GM12878 (cell line): ENCODE data around the gene NEDD8. TPM values are rescaled to one million over a fixed set of nuclear protein-coding genes. Genes with fewer than 3 reads are reported as not detected.
A peak's percentile ranks its signal among the peaks of the same experiment; 100 is the strongest.

Source experiments
- ASH2L ChIP-seq: fragments of 300-600, 200-600 bp; sonication (generic); IDR thresholded peaks from 2 replicates; pipeline ENCODE4 v1.6.1; 2017; ENCODE audit warnings: low read depth, mild to moderate bottlenecking, borderline replicate concordance
- CBX5 ChIP-seq: sonication (generic); IDR thresholded peaks from 2 replicates; pipeline ENCODE4 v1.6.1; 2016; ENCODE audit warnings: low read depth, moderate library complexity, mild to moderate bottlenecking, inconsistent platforms
- CHD4 ChIP-seq: fragments of 200-600 bp; sonication (generic); IDR thresholded peaks from 2 replicates; pipeline ENCODE4 v1.6.1; 2016; ENCODE audit warnings: mild to moderate bottlenecking
- ESRRA ChIP-seq: IDR thresholded peaks from 2 replicates; pipeline ENCODE4 v1.6.1; 2012; ENCODE audit warnings: mild to moderate bottlenecking, low read length, improper control_type of control experiment
- GATAD2B ChIP-seq: fragments of 450-650 bp; conservative IDR thresholded peaks from 2 replicates; pipeline ENCODE4 v1.6.1; 2017; ENCODE audit warnings: low read depth, mild to moderate bottlenecking, moderate library complexity
- HDAC2 ChIP-seq: fragments of 200-600 bp; sonication (generic); IDR thresholded peaks from 2 replicates; pipeline ENCODE4 v1.6.1; 2017
- LARP7 ChIP-seq: fragments of 450-650 bp; IDR thresholded peaks from 2 replicates; pipeline ENCODE4 v1.6.1; 2017; ENCODE audit warnings: mild to moderate bottlenecking
- MYB ChIP-seq: fragments of 150-350 bp; IDR thresholded peaks from 2 replicates; pipeline ENCODE4 v1.6.1; 2014; ENCODE audit warnings: mild to moderate bottlenecking, low read depth, low read length, borderline replicate concordance
- NFXL1 ChIP-seq: fragments of 450-650 bp; IDR thresholded peaks from 2 replicates; pipeline ENCODE4 v1.6.1; 2017; ENCODE audit warnings: antibody characterized with exemption, mild to moderate bottlenecking, borderline replicate concordance
- NFYB ChIP-seq: IDR thresholded peaks from 2 replicates; pipeline ENCODE4 v1.6.1; 2011; ENCODE audit warnings: low read depth, mild to moderate bottlenecking, low read length, improper control_type of control experiment, moderate library complexity; ENCODE audit not compliant: insufficient read depth
- NR2C1 ChIP-seq: fragments of 450-650 bp; IDR thresholded peaks from 2 replicates; pipeline ENCODE4 v1.6.1; 2017; ENCODE audit warnings: antibody characterized with exemption, mild to moderate bottlenecking, moderate library complexity
- NRF1 ChIP-seq: conservative IDR thresholded peaks from 2 replicates; pipeline ENCODE4 v1.6.1; 2011; ENCODE audit warnings: mild to moderate bottlenecking, low read depth, low read length, improper control_type of control experiment
- RCOR1 ChIP-seq: conservative IDR thresholded peaks from 2 replicates; pipeline ENCODE4 v1.6.1; 2012; ENCODE audit warnings: low read depth, low read length, improper control_type of control experiment
- SMARCA5 ChIP-seq: fragments of 450-650 bp; IDR thresholded peaks from 2 replicates; pipeline ENCODE4 v1.6.1; 2017; ENCODE audit warnings: mild to moderate bottlenecking
- STAT1 ChIP-seq: fragments of 450-650 bp; conservative IDR thresholded peaks from 2 replicates; pipeline ENCODE4 v1.6.1; 2014; ENCODE audit warnings: antibody characterized with exemption, mild to moderate bottlenecking
- SUZ12 ChIP-seq: fragments of 200-600 bp; sonication (generic); IDR thresholded peaks from one replicate; pipeline ENCODE4 v1.6.1; 2018; ENCODE audit warnings: antibody characterized with exemption, mild to moderate bottlenecking; ENCODE audit not compliant: unreplicated experiment
- YBX1 ChIP-seq: fragments of 450-650 bp; IDR thresholded peaks from 2 replicates; pipeline ENCODE4 v1.6.1; 2016; ENCODE audit warnings: antibody characterized with exemption
- YY1 ChIP-seq: IDR thresholded peaks from 2 replicates; pipeline ENCODE4 v1.6.1; 2011; ENCODE audit warnings: low read depth, mild to moderate bottlenecking, low read length
- polyA plus RNA-seq, 11 experiments: library from polyadenylated mRNA; depleted of rRNA in 4 of 11; unstranded in 6 of 11; stranded (reverse) in 5 of 11; fragments of >200 nt; fragmentation: Nextera tagmentation in 4 of 11; fragmentation: Illumina TruSeq in 1 of 11; extraction: Ambion mirVana in 4 of 11; extraction: Trizol in 1 of 11; gene quantifications; 1 replicate in 1 of 11; 2 replicates in 10 of 11; pipeline versions ENCODE4 v1.2.1 to v1.2.3, GENCODE V29; 2011 to 2016; ENCODE audit warnings: inconsistent platforms in 2 of 11, missing spikeins in 2 of 11, low read depth in 1 of 11
- total RNA-seq, 4 experiments: library from RNA; depleted of rRNA in 3 of 4; stranded (reverse); fragments of >200 nt in 3 of 4; fragmentation: Illumina TruSeq in 1 of 4; extraction: Trizol in 1 of 4; gene quantifications; 2 replicates each; pipeline versions ENCODE4 v1.2.1 to v1.2.3, GENCODE V29; 2013 to 2021
- TF ChIP-seq, protein P1 (sequence below): fragments of 450-650 bp; formaldehyde crosslinking; IDR thresholded peaks from 2 replicates; pipeline ENCODE4 v1.5.0; 2022; ENCODE audit warnings: mild to moderate bottlenecking, missing genetic modification characterization
- TF ChIP-seq, protein P2 (sequence below): IDR thresholded peaks from 2 replicates; pipeline ENCODE4 v1.6.1; 2011; ENCODE audit warnings: borderline replicate concordance, low read depth, mild to moderate bottlenecking, moderate library complexity, low read length; ENCODE audit not compliant: insufficient read depth, poor library complexity, severe bottlenecking
- TF ChIP-seq, protein P3 (sequence below): fragments of 450-650 bp; conservative IDR thresholded peaks from 2 replicates; pipeline ENCODE4 v1.6.1; 2017; ENCODE audit warnings: mild to moderate bottlenecking, moderate library complexity
- TF ChIP-seq, protein P4 (sequence below): fragments of 450-650 bp; IDR thresholded peaks from 2 replicates; pipeline ENCODE4 v1.6.1; 2017; ENCODE audit warnings: mild to moderate bottlenecking

NEDD8 gene
- total and polyA plus RNA-seq, 10 of the 15 experiments (the other 5 are each of a cell fraction or from before 2014, with no cell fraction given), result 164 to 991 (median 300) TPM

DNA sequence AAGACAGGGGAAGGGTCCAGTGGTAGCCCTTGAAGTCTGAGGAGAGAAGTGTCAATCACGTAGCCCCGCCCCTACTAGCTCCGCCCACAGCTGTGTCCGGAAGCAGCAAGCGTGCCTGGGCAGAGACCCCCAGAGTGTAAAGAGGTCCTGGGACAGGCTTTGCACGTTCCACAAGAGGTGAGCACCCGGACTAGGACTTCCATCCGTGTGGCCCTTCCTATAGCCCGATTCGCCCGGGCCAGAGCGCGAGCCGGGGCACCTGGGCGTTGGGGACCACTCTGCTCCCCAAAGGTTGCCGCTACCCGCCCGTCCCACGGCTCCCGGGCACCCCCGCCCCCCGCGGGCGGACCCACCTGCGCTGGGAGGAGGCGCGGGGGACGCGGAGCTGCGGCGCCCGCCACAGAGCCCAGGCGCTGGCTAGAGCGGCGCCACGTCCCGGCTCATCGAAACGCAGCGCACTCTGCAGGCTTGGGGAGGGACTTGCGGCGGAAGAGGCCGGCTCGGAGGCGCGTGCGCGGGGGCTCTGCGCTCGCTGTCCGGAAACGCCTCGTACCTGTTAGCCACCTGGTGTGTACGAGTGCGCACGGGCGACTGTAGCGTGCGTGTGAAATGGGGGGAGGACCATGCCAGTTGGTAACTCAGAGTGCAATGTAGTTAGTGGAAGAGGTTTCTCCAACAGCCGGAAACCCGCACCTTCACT is 39.1 kb upstream of the NEDD8 start, which contains the start of gene RABGGTA (continued):
- TF ChIP-seq, protein P1, sequence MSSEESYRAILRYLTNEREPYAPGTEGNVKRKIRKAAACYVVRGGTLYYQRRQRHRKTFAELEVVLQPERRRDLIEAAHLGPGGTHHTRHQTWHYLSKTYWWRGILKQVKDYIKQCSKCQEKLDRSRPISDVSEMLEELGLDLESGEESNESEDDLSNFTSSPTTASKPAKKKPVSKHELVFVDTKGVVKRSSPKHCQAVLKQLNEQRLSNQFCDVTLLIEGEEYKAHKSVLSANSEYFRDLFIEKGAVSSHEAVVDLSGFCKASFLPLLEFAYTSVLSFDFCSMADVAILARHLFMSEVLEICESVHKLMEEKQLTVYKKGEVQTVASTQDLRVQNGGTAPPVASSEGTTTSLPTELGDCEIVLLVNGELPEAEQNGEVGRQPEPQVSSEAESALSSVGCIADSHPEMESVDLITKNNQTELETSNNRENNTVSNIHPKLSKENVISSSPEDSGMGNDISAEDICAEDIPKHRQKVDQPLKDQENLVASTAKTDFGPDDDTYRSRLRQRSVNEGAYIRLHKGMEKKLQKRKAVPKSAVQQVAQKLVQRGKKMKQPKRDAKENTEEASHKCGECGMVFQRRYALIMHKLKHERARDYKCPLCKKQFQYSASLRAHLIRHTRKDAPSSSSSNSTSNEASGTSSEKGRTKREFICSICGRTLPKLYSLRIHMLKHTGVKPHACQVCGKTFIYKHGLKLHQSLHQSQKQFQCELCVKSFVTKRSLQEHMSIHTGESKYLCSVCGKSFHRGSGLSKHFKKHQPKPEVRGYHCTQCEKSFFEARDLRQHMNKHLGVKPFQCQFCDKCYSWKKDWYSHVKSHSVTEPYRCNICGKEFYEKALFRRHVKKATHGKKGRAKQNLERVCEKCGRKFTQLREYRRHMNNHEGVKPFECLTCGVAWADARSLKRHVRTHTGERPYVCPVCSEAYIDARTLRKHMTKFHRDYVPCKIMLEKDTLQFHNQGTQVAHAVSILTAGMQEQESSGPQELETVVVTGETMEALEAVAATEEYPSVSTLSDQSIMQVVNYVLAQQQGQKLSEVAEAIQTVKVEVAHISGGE, result no peak
- no peak for TF ChIP-seq HDAC2
- TF ChIP-seq NFXL1, result no peak
- TF ChIP-seq YY1, result peak; percentile 87
- TF ChIP-seq ASH2L, result no peak
- TF ChIP-seq, protein P2, sequence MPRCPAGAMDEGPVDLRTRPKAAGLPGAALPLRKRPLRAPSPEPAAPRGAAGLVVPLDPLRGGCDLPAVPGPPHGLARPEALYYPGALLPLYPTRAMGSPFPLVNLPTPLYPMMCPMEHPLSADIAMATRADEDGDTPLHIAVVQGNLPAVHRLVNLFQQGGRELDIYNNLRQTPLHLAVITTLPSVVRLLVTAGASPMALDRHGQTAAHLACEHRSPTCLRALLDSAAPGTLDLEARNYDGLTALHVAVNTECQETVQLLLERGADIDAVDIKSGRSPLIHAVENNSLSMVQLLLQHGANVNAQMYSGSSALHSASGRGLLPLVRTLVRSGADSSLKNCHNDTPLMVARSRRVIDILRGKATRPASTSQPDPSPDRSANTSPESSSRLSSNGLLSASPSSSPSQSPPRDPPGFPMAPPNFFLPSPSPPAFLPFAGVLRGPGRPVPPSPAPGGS, result peak; percentile 85
- TF ChIP-seq CHD4, result no peak
- TF ChIP-seq CBX5, result 0 out of 2 replicates have a peak, but pooled peaks have one; percentile 49
- TF ChIP-seq NRF1, result peak; percentile 88
- TF ChIP-seq SMARCA5, result peak; percentile 98
- TF ChIP-seq STAT1, result peak; percentile 91
- peak; percentile 99 for TF ChIP-seq LARP7
- TF ChIP-seq SUZ12, result no peak
- TF ChIP-seq MYB, result no peak
- TF ChIP-seq, protein P3, sequence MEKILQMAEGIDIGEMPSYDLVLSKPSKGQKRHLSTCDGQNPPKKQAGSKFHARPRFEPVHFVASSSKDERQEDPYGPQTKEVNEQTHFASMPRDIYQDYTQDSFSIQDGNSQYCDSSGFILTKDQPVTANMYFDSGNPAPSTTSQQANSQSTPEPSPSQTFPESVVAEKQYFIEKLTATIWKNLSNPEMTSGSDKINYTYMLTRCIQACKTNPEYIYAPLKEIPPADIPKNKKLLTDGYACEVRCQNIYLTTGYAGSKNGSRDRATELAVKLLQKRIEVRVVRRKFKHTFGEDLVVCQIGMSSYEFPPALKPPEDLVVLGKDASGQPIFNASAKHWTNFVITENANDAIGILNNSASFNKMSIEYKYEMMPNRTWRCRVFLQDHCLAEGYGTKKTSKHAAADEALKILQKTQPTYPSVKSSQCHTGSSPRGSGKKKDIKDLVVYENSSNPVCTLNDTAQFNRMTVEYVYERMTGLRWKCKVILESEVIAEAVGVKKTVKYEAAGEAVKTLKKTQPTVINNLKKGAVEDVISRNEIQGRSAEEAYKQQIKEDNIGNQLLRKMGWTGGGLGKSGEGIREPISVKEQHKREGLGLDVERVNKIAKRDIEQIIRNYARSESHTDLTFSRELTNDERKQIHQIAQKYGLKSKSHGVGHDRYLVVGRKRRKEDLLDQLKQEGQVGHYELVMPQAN, result peak; percentile 85
- TF ChIP-seq RCOR1, result peak; percentile 92
- no peak for TF ChIP-seq ESRRA
- TF ChIP-seq YBX1, result no peak
- TF ChIP-seq GATAD2B, result peak; percentile 98
- TF ChIP-seq, protein P4, sequence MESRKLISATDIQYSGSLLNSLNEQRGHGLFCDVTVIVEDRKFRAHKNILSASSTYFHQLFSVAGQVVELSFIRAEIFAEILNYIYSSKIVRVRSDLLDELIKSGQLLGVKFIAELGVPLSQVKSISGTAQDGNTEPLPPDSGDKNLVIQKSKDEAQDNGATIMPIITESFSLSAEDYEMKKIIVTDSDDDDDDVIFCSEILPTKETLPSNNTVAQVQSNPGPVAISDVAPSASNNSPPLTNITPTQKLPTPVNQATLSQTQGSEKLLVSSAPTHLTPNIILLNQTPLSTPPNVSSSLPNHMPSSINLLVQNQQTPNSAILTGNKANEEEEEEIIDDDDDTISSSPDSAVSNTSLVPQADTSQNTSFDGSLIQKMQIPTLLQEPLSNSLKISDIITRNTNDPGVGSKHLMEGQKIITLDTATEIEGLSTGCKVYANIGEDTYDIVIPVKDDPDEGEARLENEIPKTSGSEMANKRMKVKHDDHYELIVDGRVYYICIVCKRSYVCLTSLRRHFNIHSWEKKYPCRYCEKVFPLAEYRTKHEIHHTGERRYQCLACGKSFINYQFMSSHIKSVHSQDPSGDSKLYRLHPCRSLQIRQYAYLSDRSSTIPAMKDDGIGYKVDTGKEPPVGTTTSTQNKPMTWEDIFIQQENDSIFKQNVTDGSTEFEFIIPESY, result no peak
- peak; percentile 67 for TF ChIP-seq NR2C1
- TF ChIP-seq NFYB, result no peak
